B cell (primary cell): ENCODE measurements around the gene HMOX1. TPM values are rescaled to one million over a fixed set of nuclear protein-coding genes. Genes with fewer than 3 reads are reported as not detected.
A peak's percentile ranks its signal among the peaks of the same experiment; 100 is the strongest.

Experiments used
- ATAC-seq: fragments of 200-7000 bp; cut with Tn5 transposase; one replicate; pipeline ENCODE4 v1.10.0; 2021; ENCODE audit warnings: low read depth, mild to moderate bottlenecking, moderate number of reproducible peaks, moderate library complexity
- CTCF ChIA-PET: fragments of 350-600 bp; sonication (Branson Sonifier 250); formaldehyde crosslinking; loops from one replicate; lab custom pipeline; 2021; ENCODE audit warnings: antibody characterized with exemption, inconsistent platforms; lab: Charles Lee
- POLR2A ChIA-PET: fragments of 350-600 bp; sonication (Branson Sonifier 250); formaldehyde crosslinking; loops from one replicate; lab custom pipeline; 2021; ENCODE audit warnings: antibody characterized with exemption; lab: Charles Lee
- DNase-seq: peaks from one replicate; pipeline ENCODE4 v3.0.0; 2013
- H2AFZ ChIP-seq: 2 replicates; pipeline ENCODE4 v1.6.1; 2012; ENCODE audit warnings: mild to moderate bottlenecking, low read depth, low read length; ENCODE audit not compliant: insufficient read depth, poor library complexity, severe bottlenecking
- H3K27ac ChIP-seq, 2 donors: 1 replicate in 1 of 2; 2 replicates in 1 of 2; pipeline ENCODE4 v1.5.1; 2012 to 2013; ENCODE audit warnings: low read length in 2 of 2, mild to moderate bottlenecking in 2 of 2, moderate library complexity in 1 of 2
- H3K27me3 ChIP-seq, 4 experiments: fragments of 200-600 bp in 1 of 4; sonication (generic) in 1 of 4; replicated peaks in 1 of 4; 1 replicate in 2 of 4; 2 replicates in 2 of 4; pipeline versions ENCODE4 v1.6.1 to v1.7.0; 2013 to 2016; ENCODE audit warnings: low read length in 3 of 4, mild to moderate bottlenecking in 2 of 4, mixed read lengths in 1 of 4, moderate library complexity in 1 of 4; ENCODE audit not compliant: insufficient read depth in 4 of 4, control insufficient read depth in 3 of 4; ENCODE audit errors: control extremely low read depth in 1 of 4
- H3K36me3 ChIP-seq, 2 experiments: replicated peaks in 1 of 2; 1 replicate in 1 of 2; 2 replicates in 1 of 2; pipeline versions ENCODE4 v1.6.1 to v1.7.1; 2013; ENCODE audit warnings: low read length in 1 of 2; ENCODE audit not compliant: insufficient read depth in 2 of 2, control insufficient read depth in 1 of 2; ENCODE audit errors: control extremely low read depth in 1 of 2, extremely low read depth in 1 of 2
- H3K4me1 ChIP-seq, 2 donors: fragments of 200-600 bp in 1 of 2; sonication (generic) in 1 of 2; 1 replicate in 1 of 2; 2 replicates in 1 of 2; pipeline versions ENCODE4 v1.5.1 to v1.6.1; 2013 to 2017; ENCODE audit warnings: low read length in 2 of 2; ENCODE audit not compliant: control insufficient read depth in 2 of 2, insufficient read depth in 2 of 2
- H3K4me2 ChIP-seq: replicated peaks from 2 replicates; pipeline ENCODE3; 2012; ENCODE audit warnings: mild to moderate bottlenecking, low read depth, low read length; ENCODE audit not compliant: poor library complexity, severe bottlenecking
- H3K4me3 ChIP-seq, 5 experiments: fragments of 200-600 bp in 1 of 5; sonication (generic) in 1 of 5; 1 replicate in 3 of 5; 2 replicates in 2 of 5; pipeline versions ENCODE4 v1.5.1 to v1.7.0; 2011 to 2016; ENCODE audit warnings: low read length in 4 of 5, mild to moderate bottlenecking in 4 of 5, low read depth in 2 of 5, control low read depth in 1 of 5, moderate library complexity in 1 of 5; ENCODE audit not compliant: insufficient read depth in 1 of 5; ENCODE audit errors: control extremely low read depth in 1 of 5, extremely low read depth in 1 of 5
- H3K79me2 ChIP-seq: fragments of 200-600 bp; sonication (generic); one replicate; pipeline ENCODE4 v1.6.0; 2016; ENCODE audit warnings: low read length; ENCODE audit not compliant: control insufficient read depth, insufficient read depth
- H3K9ac ChIP-seq: fragments of 200-600 bp; sonication (generic); 2 replicates; pipeline ENCODE4 v1.6.1; 2017; ENCODE audit warnings: mild to moderate bottlenecking, low read length, moderate library complexity
- H3K9me3 ChIP-seq, 3 donors: one replicate each; pipeline versions ENCODE4 v1.6.1 to v1.7.1; 2013; ENCODE audit warnings: low read length in 2 of 3; ENCODE audit not compliant: control insufficient read depth in 2 of 3, insufficient read depth in 1 of 3; ENCODE audit errors: control extremely low read depth in 1 of 3
- H4K20me1 ChIP-seq: 2 replicates; pipeline ENCODE4 v1.6.0; 2012; ENCODE audit warnings: mild to moderate bottlenecking, low read length; ENCODE audit not compliant: insufficient read depth, control insufficient read depth, poor library complexity, severe bottlenecking
- H3K27ac Mint-ChIP-seq: one replicate; pipeline ENCODE4 v1.8.0; 2021; ENCODE audit warnings: mixed read lengths
- H3K27me3 Mint-ChIP-seq: one replicate; pipeline ENCODE4 v1.8.0; 2021; ENCODE audit warnings: mixed read lengths
- H3K4me1 Mint-ChIP-seq: one replicate; pipeline ENCODE4 v1.8.0; 2021; ENCODE audit warnings: mixed read lengths
- H3K4me3 Mint-ChIP-seq: one replicate; pipeline ENCODE4 v1.8.0; 2021; ENCODE audit warnings: mixed read lengths
- H3K9me3 Mint-ChIP-seq: one replicate; pipeline ENCODE4 v1.8.0; 2022; ENCODE audit warnings: mixed read lengths; ENCODE audit not compliant: insufficient read depth
- CTCF ChIP-seq: fragments of 200-600 bp; IDR thresholded peaks from one replicate; pipeline ENCODE4 v1.8.0; 2022; ENCODE audit warnings: antibody characterized with exemption, mild to moderate bottlenecking
- EZH2 ChIP-seq: IDR thresholded peaks from 2 replicates; pipeline ENCODE4 v1.6.1; 2012; ENCODE audit warnings: borderline replicate concordance, low read depth, mild to moderate bottlenecking, moderate library complexity, low read length; ENCODE audit not compliant: insufficient read depth, poor library complexity, severe bottlenecking
- WGBS: methylation state at CpG from one replicate; pipeline ENCODE4 v1.1.5; 2013; ENCODE audit warnings: missing lambda C conversion rate; ENCODE audit not compliant: insufficient coverage; 5-methylcytosine and 5-hydroxymethylcytosine counted together
- intact Hi-C: fragments of 100-400 bp; cut with micrococcal nuclease; formaldehyde crosslinking; loops from one replicate; pipeline ENCODE4 v1.10.0; 2022
- polyA plus RNA-seq: library from polyadenylated mRNA; depleted of rRNA; stranded (reverse); fragments of >200 nt; gene quantifications from 2 replicates; pipeline ENCODE4 v1.2.3, GENCODE V29; 2012
- total RNA-seq, 2 donors: library from RNA; stranded (reverse); fragments of 120-200 nt in 1 of 2; gene quantifications; 1 replicate in 1 of 2; 2 replicates in 1 of 2; pipeline versions ENCODE4 v1.2.3 to v1.2.4, GENCODE V29; 2013 to 2022

HMOX1 gene
- total and polyA plus RNA-seq, 2 donors (not counting 1 experiment from before 2014, with no cell fraction given): 9.4 to 21.9 TPM

- Histone ChIP-seq H3K79me2 (peaks cover 4% of the 10 kb centered on the region), H4K20me1 (peaks cover 23% of the 10 kb centered on the region), H3K4me1 (no peaks in the 10 kb centered on the region), H3K27me3 (no peaks in the 10 kb centered on the region), H3K9me3 (no peaks in the 10 kb centered on the region), H3K27ac (no peak overlapping the region), H3K4me2 (no peak overlapping the region), H3K4me3 (no peak overlapping the region), H3K36me3 (peaks cover 12 to 51% of the 10 kb centered on the region in 2 experiments), H3K9ac (no peak overlapping the region), H2AFZ (no peak overlapping the region)
- no peaks in the 10 kb centered on the region for H3K9me3 Mint-ChIP-seq
- CTCF ChIA-PET: interaction anchor here (0.6 to 1.5 kb wide), 3 partner anchors 16 to 505 kb away, joined by 3 to 5 read pairs (median 3); no protein-coding TSS in a partner anchor
- ATAC-seq (no peak), DNase-seq (no peak)
- H3K4me1 Mint-ChIP-seq: peaks cover 6% of the 10 kb centered on the region
- POLR2A ChIA-PET: interaction anchor here (0.6 kb wide), 1 partner anchor 20 kb away, joined by 5 read pairs; no protein-coding TSS in a partner anchor
- H3K27me3 Mint-ChIP-seq: no peaks in the 10 kb centered on the region
- 96% methylated on average over 10 of the region's 11 CpGs for WGBS
- intact Hi-C loops: no loop called here
- H3K27ac Mint-ChIP-seq: peak overlapping the region; percentile 46
- no peak for TF ChIP-seq EZH2
- no peak for TF ChIP-seq CTCF
- no peak overlapping the region for H3K4me3 Mint-ChIP-seq
Observed at GRCh38 chr22:35425971-35426800, 45.3 kb downstream of the HMOX1 start.

GRCh38 chr22:35426801-35427140 lies 45.9 kb downstream of the HMOX1 start:
- H3K9me3 Mint-ChIP-seq: no peaks in the 10 kb centered on the region
- Histone ChIP-seq H3K4me3 (no peak overlapping the region), H3K27ac (no peak overlapping the region), H3K9ac (no peak overlapping the region), H3K4me1 (no peaks in the 10 kb centered on the region), H3K36me3 (peaks cover 10 to 50% of the 10 kb centered on the region in 2 experiments), H3K79me2 (peaks cover 4% of the 10 kb centered on the region), H3K4me2 (no peak overlapping the region), H3K9me3 (no peaks in the 10 kb centered on the region), H2AFZ (no peak overlapping the region), H3K27me3 (no peaks in the 10 kb centered on the region), H4K20me1 (peaks cover 28% of the 10 kb centered on the region)
- WGBS: 96% methylated on average over 5 of the region's 5 CpGs
- DNase-seq: no peak
- H3K27me3 Mint-ChIP-seq: no peaks in the 10 kb centered on the region
- ChIA-PET POLR2A (interaction anchor here (0.6 kb wide), 1 partner anchor 20 kb away, joined by 5 read pairs; no protein-coding TSS in a partner anchor), CTCF (interaction anchor here (0.7 to 1.5 kb wide), 3 partner anchors 16 to 799 kb away, joined by 3 to 5 read pairs (median 5); no protein-coding TSS in a partner anchor)
- no peak overlapping the region for H3K4me3 Mint-ChIP-seq
- TF ChIP-seq EZH2 (no peak), CTCF (no peak)
- ATAC-seq: no peak
- peak overlapping the region; percentile 21 for H3K27ac Mint-ChIP-seq
- H3K4me1 Mint-ChIP-seq: peaks cover 6% of the 10 kb centered on the region
- intact Hi-C loops: no loop called here
